SH-SY5Y (cell line): ENCODE measurements around the gene MUC21.

Experiments used
- GATA2 ChIP-seq: IDR thresholded peaks from 2 replicates; pipeline ENCODE4 v1.6.1; 2011; ENCODE audit warnings: mild to moderate bottlenecking, low read depth, low read length
- GATA3 ChIP-seq: IDR thresholded peaks from 2 replicates; pipeline ENCODE4 v1.6.1; 2011; ENCODE audit warnings: low read depth, mild to moderate bottlenecking, low read length, moderate library complexity

DNA sequence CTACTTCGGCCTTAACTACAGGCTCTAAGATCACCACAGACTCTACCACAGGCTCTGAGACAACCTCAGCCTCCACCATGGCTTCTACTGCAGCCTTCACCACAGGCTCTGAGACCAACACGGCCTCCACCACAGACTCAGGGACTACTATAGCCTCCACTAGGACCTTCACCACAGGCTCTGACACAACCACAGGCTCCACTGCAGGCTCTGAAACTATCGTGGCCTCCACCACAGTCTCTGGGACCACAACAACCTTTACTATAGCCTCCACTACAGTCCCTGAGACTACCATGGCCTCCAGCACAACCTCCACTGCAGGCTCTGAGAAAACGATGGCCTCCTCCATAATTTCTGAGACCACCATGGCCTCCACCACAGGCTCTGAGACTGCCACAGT lies 42.1 kb downstream of the MUC21 start:
- TF ChIP-seq GATA2 (no peak), GATA3 (no peak)
